ENCODE results near the gene LRRC10B. TPM values are rescaled to one million over a fixed set of nuclear protein-coding genes. Genes with fewer than 3 reads are reported as not detected.

The LRRC10B gene
- total RNA-seq, 1 donor from 2014 or later, result 10.0 TPM

- Mint-ChIP-seq H3K9me3 (no peaks in the 10 kb centered on the region), H3K27me3 (no peaks in the 10 kb centered on the region), H3K27ac (no peak overlapping the region), H3K4me1 (ENCODE audit: unreplicated experiment) (peaks cover 8% of the 10 kb centered on the region), H3K36me3 (peaks cover 14% of the 10 kb centered on the region), H3K4me3 (no peak overlapping the region)
- no peak for TF ChIP-seq CTCF (conservative IDR thresholded peaks at IDR 0.05)
- no peak for DNase-seq (ENCODE audit: extremely low spot score, unreplicated experiment)
These were observed 35.7 kb upstream of the LRRC10B start for GRCh38 chr11:61472868-61473267.

- H3K4me1 Mint-ChIP-seq (ENCODE audit: unreplicated experiment), result peaks cover 12% of the 10 kb centered on the region
- H3K27me3 Mint-ChIP-seq, result no peaks in the 10 kb centered on the region
- H3K27ac Mint-ChIP-seq, result no peak overlapping the region
- DNase-seq (ENCODE audit: extremely low spot score, unreplicated experiment), result no peak
- peaks cover 14% of the 10 kb centered on the region for H3K36me3 Mint-ChIP-seq
- H3K4me3 Mint-ChIP-seq, result no peak overlapping the region
- no peaks in the 10 kb centered on the region for H3K9me3 Mint-ChIP-seq
- no peak for TF ChIP-seq CTCF (conservative IDR thresholded peaks at IDR 0.05)
These were observed 35.1 kb upstream of the LRRC10B start for GRCh38 chr11:61473370-61474012.

- Mint-ChIP-seq H3K9me3 (no peaks in the 10 kb centered on the region), H3K4me1 (ENCODE audit: unreplicated experiment) (peaks cover 12% of the 10 kb centered on the region), H3K27me3 (no peaks in the 10 kb centered on the region), H3K36me3 (peaks cover 14% of the 10 kb centered on the region), H3K4me3 (no peak overlapping the region), H3K27ac (no peak overlapping the region)
- DNase-seq (ENCODE audit: extremely low spot score, unreplicated experiment), result no peak
- no peak for TF ChIP-seq CTCF (conservative IDR thresholded peaks at IDR 0.05)
These were observed 34.4 kb upstream of the LRRC10B start for GRCh38 chr11:61474013-61474643.

- H3K36me3 Mint-ChIP-seq, result peaks cover 14% of the 10 kb centered on the region
These were observed 33.1 kb upstream of the LRRC10B start for GRCh38 chr11:61475433-61475832.

GRCh38 chr11:61476371-61476770, 32.2 kb upstream of the LRRC10B start:
- no peak overlapping the region for H3K27ac Mint-ChIP-seq
- TF ChIP-seq CTCF (conservative IDR thresholded peaks at IDR 0.05), result no peak
- H3K9me3 Mint-ChIP-seq, result no peaks in the 10 kb centered on the region
- no peaks in the 10 kb centered on the region for H3K27me3 Mint-ChIP-seq
- peaks cover 10% of the 10 kb centered on the region for H3K36me3 Mint-ChIP-seq
- peaks cover 24% of the 10 kb centered on the region for H3K4me1 Mint-ChIP-seq (ENCODE audit: unreplicated experiment)
- no peak for DNase-seq (ENCODE audit: extremely low spot score, unreplicated experiment)
- no peak overlapping the region for H3K4me3 Mint-ChIP-seq

More at GRCh38 chr11:61475433-61475832, 33.1 kb upstream of the LRRC10B start:
- Mint-ChIP-seq H3K9me3 (no peaks in the 10 kb centered on the region), H3K4me3 (no peak overlapping the region), H3K27me3 (no peaks in the 10 kb centered on the region), H3K27ac (no peak overlapping the region), H3K4me1 (ENCODE audit: unreplicated experiment) (peaks cover 14% of the 10 kb centered on the region)
- DNase-seq (ENCODE audit: extremely low spot score, unreplicated experiment), result no peak
- TF ChIP-seq CTCF (conservative IDR thresholded peaks at IDR 0.05), result no peak
